Neuronal stem cell (in vitro differentiated cells): ENCODE data around the gene CREB3L2.

ENCODE experiments used
- DNase-seq: peaks from one replicate; pipeline ENCODE4 v3.0.0-alpha.2; 2013; ENCODE audit warnings: low spot score
- H2AFZ ChIP-seq: one replicate; pipeline ENCODE4 v1.6.1; 2013; ENCODE audit warnings: mild to moderate bottlenecking, low read length, inconsistent platforms
- H2AK5ac ChIP-seq: 2 replicates; pipeline ENCODE4 v1.6.1; 2013; ENCODE audit warnings: low read depth, mild to moderate bottlenecking, inconsistent platforms, low read length, moderate library complexity, mixed read lengths
- H2BK120ac ChIP-seq: 2 replicates; pipeline ENCODE4 v1.6.1; 2013; ENCODE audit warnings: low read depth, mild to moderate bottlenecking, inconsistent platforms, low read length, moderate library complexity, mixed read lengths
- H2BK12ac ChIP-seq: one replicate; pipeline ENCODE4 v1.6.1; 2013; ENCODE audit warnings: low read length, inconsistent platforms
- H2BK15ac ChIP-seq: 2 replicates; pipeline ENCODE4 v1.6.1; 2013; ENCODE audit warnings: mild to moderate bottlenecking, low read length, inconsistent platforms, mixed read lengths
- H2BK5ac ChIP-seq: one replicate; pipeline ENCODE4 v1.6.1; 2013; ENCODE audit warnings: inconsistent platforms, mild to moderate bottlenecking, low read length, moderate library complexity
- H3K14ac ChIP-seq: one replicate; pipeline ENCODE4 v1.6.1; 2013; ENCODE audit warnings: low read length, inconsistent platforms
- H3K18ac ChIP-seq: 2 replicates; pipeline ENCODE4 v1.6.1; 2013; ENCODE audit warnings: low read length, inconsistent platforms
- H3K23ac ChIP-seq: 2 replicates; pipeline ENCODE4 v1.6.1; 2013; ENCODE audit warnings: low read depth, mild to moderate bottlenecking, mixed read lengths, low read length, inconsistent platforms; ENCODE audit not compliant: poor library complexity
- H3K27ac ChIP-seq: replicated peaks from 3 replicates; pipeline ENCODE4 v1.5.1; 2013; ENCODE audit warnings: low read length, inconsistent platforms
- H3K27me3 ChIP-seq, 3 experiments: 2 replicates each; pipeline ENCODE4 v1.6.1; 2013; ENCODE audit warnings: low read length in 3 of 3, mild to moderate bottlenecking in 2 of 3, inconsistent platforms in 1 of 3, low read depth in 1 of 3, mixed read lengths in 1 of 3, moderate library complexity in 1 of 3; ENCODE audit not compliant: control insufficient read depth in 3 of 3, insufficient read depth in 3 of 3
- H3K36me3 ChIP-seq, 2 donors: replicated peaks in 1 of 2; 2 replicates each; pipeline ENCODE4 v1.6.1; 2013; ENCODE audit warnings: low read length in 2 of 2; ENCODE audit not compliant: control insufficient read depth in 2 of 2, insufficient read depth in 2 of 2
- H3K4ac ChIP-seq: 2 replicates; pipeline ENCODE4 v1.6.1; 2013; ENCODE audit warnings: inconsistent platforms, mild to moderate bottlenecking, low read length, moderate library complexity
- H3K4me1 ChIP-seq, 2 donors: 1 replicate in 1 of 2; 2 replicates in 1 of 2; pipeline ENCODE4 v1.6.1; 2013; ENCODE audit warnings: low read length in 2 of 2, low read depth in 1 of 2; ENCODE audit not compliant: control insufficient read depth in 2 of 2, insufficient read depth in 1 of 2
- H3K4me2 ChIP-seq: one replicate; pipeline ENCODE4 v1.6.1; 2013; ENCODE audit warnings: mild to moderate bottlenecking, low read length, inconsistent platforms; ENCODE audit not compliant: insufficient read depth, poor library complexity, severe bottlenecking
- H3K4me3 ChIP-seq, 2 donors: 2 replicates each; pipeline ENCODE4 v1.5.1; 2013; ENCODE audit warnings: low read length in 2 of 2, mild to moderate bottlenecking in 2 of 2, inconsistent platforms in 1 of 2, moderate library complexity in 1 of 2
- H3K79me1 ChIP-seq: one replicate; pipeline ENCODE4 v1.6.1; 2013; ENCODE audit warnings: low read depth, mild to moderate bottlenecking, inconsistent platforms, low read length, moderate library complexity
- H3K9ac ChIP-seq: one replicate; pipeline ENCODE4 v1.6.1; 2013; ENCODE audit warnings: mild to moderate bottlenecking, low read depth, low read length, inconsistent platforms; ENCODE audit not compliant: poor library complexity
- H3K9me3 ChIP-seq, 2 donors: replicated peaks in 1 of 2; 2 replicates each; pipeline versions ENCODE3 to v1.6.1; 2013; ENCODE audit warnings: low read length in 2 of 2, mild to moderate bottlenecking in 2 of 2, inconsistent platforms in 1 of 2, low read depth in 1 of 2, mixed read lengths in 1 of 2, moderate library complexity in 1 of 2; ENCODE audit not compliant: control insufficient read depth in 2 of 2, insufficient read depth in 1 of 2
- H4K8ac ChIP-seq: one replicate; pipeline ENCODE4 v1.6.1; 2013; ENCODE audit warnings: low read depth, mild to moderate bottlenecking, inconsistent platforms, low read length, moderate library complexity
- H4K91ac ChIP-seq: one replicate; pipeline ENCODE4 v1.6.1; 2013; ENCODE audit warnings: low read length, low read depth, mild to moderate bottlenecking, inconsistent platforms; ENCODE audit not compliant: poor library complexity
- WGBS, 2 donors: extraction: QIAGEN DNeasy Blood & Tissue Kit; methylation state at CpG; one replicate each; pipeline ENCODE4 v1.1.7; 2013; ENCODE audit warnings: missing lambda C conversion rate in 2 of 2, mixed read lengths in 1 of 2; ENCODE audit not compliant: insufficient read length in 2 of 2, insufficient replicate concordance in 1 of 2; ENCODE audit errors: extremely low coverage in 2 of 2; 5-methylcytosine and 5-hydroxymethylcytosine counted together

CREB3L2 gene

GRCh38 chr7:137870078-137870477, 131.8 kb downstream of the CREB3L2 start:
- Histone ChIP-seq H4K91ac (no peak overlapping the region), H3K27me3 (no peaks in the 10 kb centered on the region), H3K27ac (no peak overlapping the region), H4K8ac (no peak overlapping the region), H2AFZ (no peak overlapping the region), H3K4me3 (no peak overlapping the region), H3K23ac (no peak overlapping the region), H3K14ac (no peak overlapping the region), H3K4me1 (peaks cover 0 to 7% of the 10 kb centered on the region in 2 donors), H2BK120ac (no peak overlapping the region), H2AK5ac (no peak overlapping the region), H3K4me2 (no peak overlapping the region), H3K36me3 (peaks cover 5 to 37% of the 10 kb centered on the region in 2 donors), H2BK5ac (no peak overlapping the region), H3K9ac (no peak overlapping the region), H3K79me1 (no peaks in the 10 kb centered on the region), H2BK12ac (no peak overlapping the region), H3K4ac (no peak overlapping the region), H2BK15ac (no peak overlapping the region), H3K9me3 (peaks cover 4 to 25% of the 10 kb centered on the region in 2 donors), H3K18ac (no peak overlapping the region)
- no peak for DNase-seq
- no CpG with 5 or more reads among the region's 1 CpG for WGBS, 2 donors

DNA sequence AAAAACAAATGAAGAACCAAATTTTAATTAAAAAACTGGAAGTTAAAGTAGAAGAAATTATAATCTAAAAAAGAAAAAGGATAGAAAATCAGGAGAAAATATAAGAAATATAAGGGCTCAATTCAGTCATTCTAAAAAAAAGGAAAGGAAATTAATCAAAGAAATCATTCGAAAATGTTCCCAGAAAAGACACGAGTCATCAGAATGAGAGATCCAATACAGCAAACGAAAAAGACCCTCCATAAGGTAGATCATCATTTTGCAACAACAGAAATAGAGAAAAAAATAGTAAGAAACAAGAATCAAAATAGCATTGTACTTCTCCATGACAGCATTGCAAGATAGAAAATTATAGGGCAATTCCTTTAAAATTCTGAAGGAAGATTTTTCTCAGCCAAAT, 132.6 kb downstream of the CREB3L2 start:
- Histone ChIP-seq H3K36me3 (peaks cover 5 to 33% of the 10 kb centered on the region in 2 donors), H3K4me1 (peaks cover 0 to 3% of the 10 kb centered on the region in 2 donors)
- no CpG with 5 or more reads among the region's 3 CpGs for WGBS, 2 donors

DNA sequence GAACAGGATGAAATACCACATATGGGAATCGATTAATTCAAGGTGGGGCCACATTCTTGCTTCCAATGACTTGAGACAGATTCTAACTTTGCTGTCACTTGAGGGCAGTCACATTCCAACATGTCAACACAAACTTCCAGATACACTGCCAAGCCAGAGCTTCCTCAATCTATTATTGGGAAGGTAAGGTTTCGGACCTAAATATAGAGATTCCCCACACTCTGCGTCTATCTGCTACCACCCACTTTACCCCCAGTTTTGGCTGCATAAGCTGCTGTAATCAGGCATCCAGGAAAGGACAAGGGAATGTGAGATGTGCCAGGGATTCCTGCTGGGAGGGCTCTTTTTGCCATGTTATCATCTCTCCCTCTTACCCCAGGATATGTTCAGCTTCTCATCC, 134.6 kb downstream of the CREB3L2 start:
- Histone ChIP-seq H2BK12ac (no peak overlapping the region), H3K79me1 (no peaks in the 10 kb centered on the region), H2AK5ac (no peak overlapping the region), H2BK120ac (no peak overlapping the region), H3K18ac (no peak overlapping the region), H4K91ac (no peak overlapping the region), H3K14ac (no peak overlapping the region), H3K9me3 (peaks cover 4 to 26% of the 10 kb centered on the region in 2 donors), H3K4ac (no peak overlapping the region), H3K4me3 (no peak overlapping the region), H2BK5ac (no peak overlapping the region), H3K9ac (no peak overlapping the region), H3K27ac (no peak overlapping the region), H3K4me1 (no peaks in the 10 kb centered on the region), H3K4me2 (no peak overlapping the region), H4K8ac (no peak overlapping the region), H3K27me3 (no peaks in the 10 kb centered on the region), H2BK15ac (no peak overlapping the region), H2AFZ (no peak overlapping the region), H3K36me3 (peaks cover 4 to 21% of the 10 kb centered on the region in 2 donors), H3K23ac (no peak overlapping the region)
- no CpG with 5 or more reads among the region's 3 CpGs for WGBS, 2 donors
- no peak for DNase-seq

More for the DNA sequence above, 132.6 kb downstream of the CREB3L2 start:
- Histone ChIP-seq H2BK15ac (no peak overlapping the region), H3K23ac (no peak overlapping the region), H3K14ac (no peak overlapping the region), H4K8ac (no peak overlapping the region), H3K9ac (no peak overlapping the region), H2AK5ac (no peak overlapping the region), H3K4ac (no peak overlapping the region), H3K27me3 (no peaks in the 10 kb centered on the region), H2BK12ac (no peak overlapping the region), H3K27ac (no peak overlapping the region), H2BK5ac (no peak overlapping the region), H3K4me2 (no peak overlapping the region), H4K91ac (no peak overlapping the region), H3K79me1 (no peaks in the 10 kb centered on the region), H2BK120ac (no peak overlapping the region), H3K18ac (no peak overlapping the region), H3K4me3 (no peak overlapping the region), H2AFZ (no peak overlapping the region), H3K9me3 (peaks cover 4 to 26% of the 10 kb centered on the region in 2 donors)
- no peak for DNase-seq

DNA sequence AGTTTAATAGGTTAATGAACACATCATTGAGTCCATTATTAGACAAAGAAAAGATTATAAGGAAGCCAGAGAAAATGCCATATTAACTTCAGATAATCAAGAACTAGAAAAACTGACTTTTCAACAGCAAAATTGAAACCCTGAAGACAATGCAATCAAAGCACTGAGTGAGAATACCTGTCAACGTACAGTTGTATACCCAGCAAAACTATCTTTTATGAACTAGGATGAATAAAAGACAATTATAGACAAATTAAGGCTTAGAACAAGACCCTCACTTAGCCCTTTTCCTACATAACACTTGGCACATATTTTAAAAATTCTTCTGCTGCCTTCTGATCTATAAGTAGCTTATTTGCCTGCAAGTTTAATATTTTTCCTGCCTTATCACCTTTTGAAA, 136.1 kb downstream of the CREB3L2 start:
- no peak overlapping the region for H2AFZ ChIP-seq
- no peak overlapping the region for H3K4me3 ChIP-seq
- no peak for DNase-seq
- no peak overlapping the region for H3K4ac ChIP-seq
- WGBS, 2 donors, result no CpG with 5 or more reads among the region's 1 CpG
- no peak overlapping the region for H3K4me2 ChIP-seq
- no peak overlapping the region for H2BK15ac ChIP-seq
- no peak overlapping the region for H3K14ac ChIP-seq
- H3K27ac ChIP-seq, result no peak overlapping the region
- no peaks in the 10 kb centered on the region for H3K79me1 ChIP-seq
- no peak overlapping the region for H3K23ac ChIP-seq
- H3K9ac ChIP-seq, result no peak overlapping the region
- H4K91ac ChIP-seq, result no peak overlapping the region
- H2BK12ac ChIP-seq, result no peak overlapping the region
- H2BK5ac ChIP-seq, result no peak overlapping the region
- H3K27me3 ChIP-seq, result no peaks in the 10 kb centered on the region
- no peaks in the 10 kb centered on the region for H3K4me1 ChIP-seq
- no peak overlapping the region for H2BK120ac ChIP-seq
- H4K8ac ChIP-seq, result no peak overlapping the region
- peaks cover 2 to 19% of the 10 kb centered on the region in 2 donors for H3K36me3 ChIP-seq
- H2AK5ac ChIP-seq, result no peak overlapping the region
- H3K9me3 ChIP-seq, result peaks cover 2 to 26% of the 10 kb centered on the region in 2 donors
- no peak overlapping the region for H3K18ac ChIP-seq
